ENCODE measurements around the gene SHC2.

GRCh38 chr19:467554-467953 is 6.7 kb upstream of the SHC2 start:
- TF ChIP-seq CTCF (optimal IDR thresholded peaks at IDR 0.05 in 1 of 3, IDR thresholded peaks at IDR 0.05 in 1 of 3, conservative IDR thresholded peaks at IDR 0.05 in 1 of 3; ENCODE audit: extremely low read depth in 1 of 3, insufficient read depth in 2 of 3, low read length in 3 of 3) (no peak), EZH2 (IDR thresholded peaks at IDR 0.05; ENCODE audit: low read length) (no peak)
